GM19193 (cell line): ENCODE results near the gene NPEPL1.

Source experiments
- POLR2A ChIP-seq: IDR thresholded peaks from 4 replicates; pipeline ENCODE4 v1.6.1; 2011; ENCODE audit not compliant: insufficient read depth, insufficient read length; ENCODE audit errors: extremely low read depth

NPEPL1 gene

GRCh38 chr20:58745391-58745790, 52.8 kb downstream of the NPEPL1 start:
- no peak for TF ChIP-seq POLR2A

GRCh38 chr20:58746620-58747019, 54.0 kb downstream of the NPEPL1 start:
- no peak for TF ChIP-seq POLR2A

GRCh38 chr20:58747211-58747610, 54.6 kb downstream of the NPEPL1 start:
- TF ChIP-seq POLR2A: no peak

GRCh38 chr20:58748618-58749017, 56.0 kb downstream of the NPEPL1 start:
- no peak for TF ChIP-seq POLR2A

GRCh38 chr20:58749098-58749769, 56.6 kb downstream of the NPEPL1 start:
- TF ChIP-seq POLR2A: no peak

GRCh38 chr20:58749979-58750378, 57.4 kb downstream of the NPEPL1 start:
- TF ChIP-seq POLR2A: no peak

- TF ChIP-seq POLR2A: no peak
These were observed 59.4 kb downstream of the NPEPL1 start for GRCh38 chr20:58751979-58752378.

GRCh38 chr20:58752565-58752964, 60.0 kb downstream of the NPEPL1 start:
- TF ChIP-seq POLR2A: no peak

- no peak for TF ChIP-seq POLR2A
These were observed 60.8 kb downstream of the NPEPL1 start for GRCh38 chr20:58753267-58753921.

- TF ChIP-seq POLR2A: no peak
These were observed 61.4 kb downstream of the NPEPL1 start for GRCh38 chr20:58753922-58754551.

- no peak for TF ChIP-seq POLR2A
These were observed 62.0 kb downstream of the NPEPL1 start for GRCh38 chr20:58754584-58754983.

- TF ChIP-seq POLR2A: no peak
These were observed 62.6 kb downstream of the NPEPL1 start for GRCh38 chr20:58755062-58755697.

- TF ChIP-seq POLR2A: no peak
These were observed 63.3 kb downstream of the NPEPL1 start for GRCh38 chr20:58755766-58756449.

GRCh38 chr20:58756450-58756775, 63.8 kb downstream of the NPEPL1 start:
- TF ChIP-seq POLR2A: no peak

GRCh38 chr20:58759947-58760346, 67.3 kb downstream of the NPEPL1 start:
- no peak for TF ChIP-seq POLR2A
